ENCODE measurements around the gene SH3BP2.

DNA sequence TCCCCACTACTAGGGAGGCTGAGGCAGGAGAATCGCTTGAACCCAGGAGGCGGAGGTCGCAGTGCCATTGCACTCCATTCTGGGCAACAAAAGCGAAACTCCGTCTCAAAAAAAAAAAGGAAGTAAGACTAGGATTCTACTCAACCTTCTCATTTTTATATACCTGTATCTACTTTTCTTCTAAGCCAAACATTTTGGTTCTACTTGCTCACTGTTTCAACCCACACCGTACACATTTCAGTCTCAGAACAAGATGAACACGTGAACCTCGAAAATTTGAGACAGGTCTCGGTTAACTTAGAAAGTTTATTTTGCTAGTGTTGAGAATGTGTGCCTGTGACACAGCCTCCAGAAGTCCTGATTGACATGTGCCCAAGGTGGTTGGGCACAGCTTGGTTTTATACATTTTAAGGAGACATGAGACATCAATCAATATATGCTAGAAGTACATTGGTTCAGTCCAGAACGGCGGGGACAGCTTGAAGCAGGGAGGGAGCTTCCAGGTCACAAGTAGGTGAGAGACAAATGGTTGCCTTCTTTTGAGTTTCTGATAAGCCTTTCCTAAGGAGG lies 54.5 kb downstream of the SH3BP2 start:
- TF ChIP-seq, protein P1, sequence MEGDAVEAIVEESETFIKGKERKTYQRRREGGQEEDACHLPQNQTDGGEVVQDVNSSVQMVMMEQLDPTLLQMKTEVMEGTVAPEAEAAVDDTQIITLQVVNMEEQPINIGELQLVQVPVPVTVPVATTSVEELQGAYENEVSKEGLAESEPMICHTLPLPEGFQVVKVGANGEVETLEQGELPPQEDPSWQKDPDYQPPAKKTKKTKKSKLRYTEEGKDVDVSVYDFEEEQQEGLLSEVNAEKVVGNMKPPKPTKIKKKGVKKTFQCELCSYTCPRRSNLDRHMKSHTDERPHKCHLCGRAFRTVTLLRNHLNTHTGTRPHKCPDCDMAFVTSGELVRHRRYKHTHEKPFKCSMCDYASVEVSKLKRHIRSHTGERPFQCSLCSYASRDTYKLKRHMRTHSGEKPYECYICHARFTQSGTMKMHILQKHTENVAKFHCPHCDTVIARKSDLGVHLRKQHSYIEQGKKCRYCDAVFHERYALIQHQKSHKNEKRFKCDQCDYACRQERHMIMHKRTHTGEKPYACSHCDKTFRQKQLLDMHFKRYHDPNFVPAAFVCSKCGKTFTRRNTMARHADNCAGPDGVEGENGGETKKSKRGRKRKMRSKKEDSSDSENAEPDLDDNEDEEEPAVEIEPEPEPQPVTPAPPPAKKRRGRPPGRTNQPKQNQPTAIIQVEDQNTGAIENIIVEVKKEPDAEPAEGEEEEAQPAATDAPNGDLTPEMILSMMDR (IDR thresholded peaks at IDR 0.05; ENCODE audit: low read depth, low read length): no peak
- no peak for TF ChIP-seq MYC (IDR thresholded peaks at IDR 0.05; ENCODE audit: low read depth, low read length)
- TF ChIP-seq, protein P2, sequence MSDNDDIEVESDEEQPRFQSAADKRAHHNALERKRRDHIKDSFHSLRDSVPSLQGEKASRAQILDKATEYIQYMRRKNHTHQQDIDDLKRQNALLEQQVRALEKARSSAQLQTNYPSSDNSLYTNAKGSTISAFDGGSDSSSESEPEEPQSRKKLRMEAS (IDR thresholded peaks at IDR 0.05; ENCODE audit: low read depth, low read length): no peak

Measured in NB4 (cell line).